DOHH2 (cell line): ENCODE data around the gene SYNDIG1.

Source experiments
- EZH2phosphoT487 ChIP-seq: fragments of 200-600 bp; sonication (generic); IDR thresholded peaks from 2 replicates; pipeline ENCODE4 v1.6.1; 2017; ENCODE audit warnings: borderline replicate concordance, mild to moderate bottlenecking, antibody characterized with exemption, low read length, moderate library complexity, mixed read lengths
- TF ChIP-seq, protein P1 (sequence below): fragments of 200-600 bp; sonication (generic); IDR thresholded peaks from one replicate; pipeline ENCODE4 v1.5.1; 2014; ENCODE audit warnings: antibody characterized with exemption, mild to moderate bottlenecking, low read depth, low read length; ENCODE audit not compliant: poor library complexity, severe bottlenecking

DNA sequence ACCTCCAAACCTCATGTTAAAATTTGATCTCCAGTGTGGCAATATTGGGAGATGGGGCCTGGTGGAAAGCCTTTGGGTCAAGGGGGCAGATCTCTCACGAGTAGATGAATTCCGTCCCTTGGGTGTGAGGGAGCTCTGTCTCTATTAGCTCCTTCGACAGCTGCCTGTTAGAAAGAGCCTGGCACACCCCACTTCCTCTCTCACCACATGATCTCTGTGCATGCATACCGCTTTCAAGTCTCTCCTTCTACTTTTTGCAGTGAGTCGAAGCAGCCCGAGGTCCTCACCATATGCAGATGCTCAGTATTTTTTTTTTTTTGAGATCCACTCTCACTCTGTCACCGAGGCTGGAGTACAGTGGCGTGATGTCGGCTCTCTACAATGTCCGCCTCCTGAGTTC lies 176.9 kb downstream of the SYNDIG1 start:
- TF ChIP-seq, protein P1, sequence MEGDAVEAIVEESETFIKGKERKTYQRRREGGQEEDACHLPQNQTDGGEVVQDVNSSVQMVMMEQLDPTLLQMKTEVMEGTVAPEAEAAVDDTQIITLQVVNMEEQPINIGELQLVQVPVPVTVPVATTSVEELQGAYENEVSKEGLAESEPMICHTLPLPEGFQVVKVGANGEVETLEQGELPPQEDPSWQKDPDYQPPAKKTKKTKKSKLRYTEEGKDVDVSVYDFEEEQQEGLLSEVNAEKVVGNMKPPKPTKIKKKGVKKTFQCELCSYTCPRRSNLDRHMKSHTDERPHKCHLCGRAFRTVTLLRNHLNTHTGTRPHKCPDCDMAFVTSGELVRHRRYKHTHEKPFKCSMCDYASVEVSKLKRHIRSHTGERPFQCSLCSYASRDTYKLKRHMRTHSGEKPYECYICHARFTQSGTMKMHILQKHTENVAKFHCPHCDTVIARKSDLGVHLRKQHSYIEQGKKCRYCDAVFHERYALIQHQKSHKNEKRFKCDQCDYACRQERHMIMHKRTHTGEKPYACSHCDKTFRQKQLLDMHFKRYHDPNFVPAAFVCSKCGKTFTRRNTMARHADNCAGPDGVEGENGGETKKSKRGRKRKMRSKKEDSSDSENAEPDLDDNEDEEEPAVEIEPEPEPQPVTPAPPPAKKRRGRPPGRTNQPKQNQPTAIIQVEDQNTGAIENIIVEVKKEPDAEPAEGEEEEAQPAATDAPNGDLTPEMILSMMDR = no peak
- no peak for TF ChIP-seq EZH2phosphoT487
